ENCODE results near the gene OR6K6. TPM values are rescaled to one million over a fixed set of nuclear protein-coding genes. Genes with fewer than 3 reads are reported as not detected.
A peak's percentile ranks its signal among the peaks of the same experiment; 100 is the strongest.

Gene OR6K6
- total and polyA plus RNA-seq, 2 experiments from 2014 or later, result not detected

GRCh38 chr1:158794247-158794646 lies 39.7 kb downstream of the OR6K6 start:
- Histone ChIP-seq H3K36me3 (ENCODE audit: low read depth) (no peaks in the 10 kb centered on the region), H3K4me3 (no peak overlapping the region), H3K9ac (no peak overlapping the region), H3K27ac (no peak overlapping the region), H3K4me1 (ENCODE audit: insufficient read depth) (no peaks in the 10 kb centered on the region), H3K4me2 (ENCODE audit: unreplicated experiment) (no peak overlapping the region), H3K27me3 (replicated peaks; ENCODE audit: insufficient read depth) (no peaks in the 10 kb centered on the region), H4K20me1 (ENCODE audit: insufficient read depth) (no peaks in the 10 kb centered on the region), H3F3A (ENCODE audit: insufficient read depth) (no peaks in the 10 kb centered on the region), H3K9me2 (ENCODE audit: insufficient read depth) (no peaks in the 10 kb centered on the region), H2AFZ (no peak overlapping the region), H3K9me3 (ENCODE audit: low read depth) (no peaks in the 10 kb centered on the region), H3K79me2 (ENCODE audit: insufficient read depth) (no peaks in the 10 kb centered on the region)
- TF ChIP-seq EZH2phosphoT487 (IDR thresholded peaks at IDR 0.05; ENCODE audit: insufficient read depth, low read depth) (no peak), EZH2 (IDR thresholded peaks at IDR 0.05; ENCODE audit: insufficient read depth, poor library complexity, severe bottlenecking) (no peak)
- WGBS, 2 experiments (ENCODE audit: low coverage in 1 of 2, low lambda C conversion rate in 2 of 2, missing lambda C conversion rate in 2 of 2), result 20% methylated on average over 6 of the region's 6 CpGs
- in situ Hi-C loops (cut with MboI), result no loop called here
- no peak for DNase-seq

GRCh38 chr1:158798531-158798930 lies 44.0 kb downstream of the OR6K6 start:
- Histone ChIP-seq H3K27ac (no peak overlapping the region), H3F3A (ENCODE audit: insufficient read depth) (no peaks in the 10 kb centered on the region), H3K27me3 (replicated peaks; ENCODE audit: insufficient read depth) (no peaks in the 10 kb centered on the region), H3K36me3 (ENCODE audit: low read depth) (no peaks in the 10 kb centered on the region), H3K9me2 (ENCODE audit: insufficient read depth) (no peaks in the 10 kb centered on the region), H3K4me2 (ENCODE audit: unreplicated experiment) (no peak overlapping the region), H3K4me1 (ENCODE audit: insufficient read depth) (no peaks in the 10 kb centered on the region), H3K79me2 (ENCODE audit: insufficient read depth) (no peaks in the 10 kb centered on the region), H2AFZ (no peak overlapping the region), H3K9me3 (ENCODE audit: low read depth) (no peaks in the 10 kb centered on the region), H4K20me1 (ENCODE audit: insufficient read depth) (no peaks in the 10 kb centered on the region), H3K9ac (no peak overlapping the region), H3K4me3 (no peak overlapping the region)
- 11 to 18% methylated on average over 3 of the region's 3 CpGs for WGBS, 2 experiments (ENCODE audit: low coverage in 1 of 2, low lambda C conversion rate in 2 of 2, missing lambda C conversion rate in 2 of 2)
- in situ Hi-C loops (cut with MboI), result no loop called here
- peak; percentile 10 for DNase-seq
- TF ChIP-seq EZH2phosphoT487 (IDR thresholded peaks at IDR 0.05; ENCODE audit: insufficient read depth, low read depth) (no peak), EZH2 (IDR thresholded peaks at IDR 0.05; ENCODE audit: insufficient read depth, poor library complexity, severe bottlenecking) (no peak)

- Histone ChIP-seq H3K27me3 (replicated peaks; ENCODE audit: insufficient read depth) (no peaks in the 10 kb centered on the region), H3F3A (ENCODE audit: insufficient read depth) (no peaks in the 10 kb centered on the region), H3K4me2 (ENCODE audit: unreplicated experiment) (no peak overlapping the region), H3K9me2 (ENCODE audit: insufficient read depth) (no peaks in the 10 kb centered on the region), H3K9me3 (ENCODE audit: low read depth) (no peaks in the 10 kb centered on the region), H2AFZ (no peak overlapping the region), H3K4me1 (ENCODE audit: insufficient read depth) (no peaks in the 10 kb centered on the region), H3K27ac (no peak overlapping the region), H3K36me3 (ENCODE audit: low read depth) (no peaks in the 10 kb centered on the region), H4K20me1 (ENCODE audit: insufficient read depth) (no peaks in the 10 kb centered on the region), H3K4me3 (no peak overlapping the region), H3K9ac (no peak overlapping the region), H3K79me2 (ENCODE audit: insufficient read depth) (no peaks in the 10 kb centered on the region)
- in situ Hi-C loops (cut with MboI), result no loop called here
- TF ChIP-seq EZH2 (IDR thresholded peaks at IDR 0.05; ENCODE audit: insufficient read depth, poor library complexity, severe bottlenecking), result no peak
- TF ChIP-seq EZH2phosphoT487 (IDR thresholded peaks at IDR 0.05; ENCODE audit: insufficient read depth, low read depth), result no peak
- DNase-seq, result no peak
- 24 to 28% methylated on average over 4 of the region's 4 CpGs for WGBS, 2 experiments (ENCODE audit: low coverage in 1 of 2, low lambda C conversion rate in 2 of 2, missing lambda C conversion rate in 2 of 2)
Observed at GRCh38 chr1:158799689-158800088, 45.2 kb downstream of the OR6K6 start.

GRCh38 chr1:158800526-158800925 lies 46.0 kb downstream of the OR6K6 start:
- H3K27ac ChIP-seq, result no peak overlapping the region
- H3K9me3 ChIP-seq (ENCODE audit: low read depth), result no peaks in the 10 kb centered on the region
- no peaks in the 10 kb centered on the region for H3K79me2 ChIP-seq (ENCODE audit: insufficient read depth)
- no peaks in the 10 kb centered on the region for H3F3A ChIP-seq (ENCODE audit: insufficient read depth)
- 21 to 33% methylated on average over 2 of the region's 2 CpGs for WGBS, 2 experiments (ENCODE audit: low coverage in 1 of 2, low lambda C conversion rate in 2 of 2, missing lambda C conversion rate in 2 of 2)
- H3K4me2 ChIP-seq (ENCODE audit: unreplicated experiment), result no peak overlapping the region
- TF ChIP-seq EZH2 (IDR thresholded peaks at IDR 0.05; ENCODE audit: insufficient read depth, poor library complexity, severe bottlenecking) (no peak), EZH2phosphoT487 (IDR thresholded peaks at IDR 0.05; ENCODE audit: insufficient read depth, low read depth) (no peak)
- H3K9me2 ChIP-seq (ENCODE audit: insufficient read depth), result no peaks in the 10 kb centered on the region
- H4K20me1 ChIP-seq (ENCODE audit: insufficient read depth), result no peaks in the 10 kb centered on the region
- no peak overlapping the region for H3K9ac ChIP-seq
- H3K4me1 ChIP-seq (ENCODE audit: insufficient read depth), result no peaks in the 10 kb centered on the region
- DNase-seq, result no peak
- no peak overlapping the region for H3K4me3 ChIP-seq
- no peaks in the 10 kb centered on the region for H3K27me3 ChIP-seq (replicated peaks; ENCODE audit: insufficient read depth)
- no peaks in the 10 kb centered on the region for H3K36me3 ChIP-seq (ENCODE audit: low read depth)
- H2AFZ ChIP-seq, result no peak overlapping the region
- in situ Hi-C loops (cut with MboI), result no loop called here

- Histone ChIP-seq H3K9me2 (ENCODE audit: insufficient read depth) (no peaks in the 10 kb centered on the region), H3F3A (ENCODE audit: insufficient read depth) (no peaks in the 10 kb centered on the region), H3K4me2 (ENCODE audit: unreplicated experiment) (no peak overlapping the region), H3K79me2 (ENCODE audit: insufficient read depth) (no peaks in the 10 kb centered on the region), H3K27ac (no peak overlapping the region), H3K4me3 (no peak overlapping the region), H3K9ac (no peak overlapping the region), H3K9me3 (ENCODE audit: low read depth) (no peaks in the 10 kb centered on the region), H4K20me1 (ENCODE audit: insufficient read depth) (no peaks in the 10 kb centered on the region), H3K4me1 (ENCODE audit: insufficient read depth) (no peaks in the 10 kb centered on the region), H2AFZ (no peak overlapping the region), H3K36me3 (ENCODE audit: low read depth) (no peaks in the 10 kb centered on the region), H3K27me3 (replicated peaks; ENCODE audit: insufficient read depth) (no peaks in the 10 kb centered on the region)
- no peak for DNase-seq
- TF ChIP-seq EZH2phosphoT487 (IDR thresholded peaks at IDR 0.05; ENCODE audit: insufficient read depth, low read depth), result no peak
- TF ChIP-seq EZH2 (IDR thresholded peaks at IDR 0.05; ENCODE audit: insufficient read depth, poor library complexity, severe bottlenecking), result no peak
- in situ Hi-C loops (cut with MboI), result no loop called here
- WGBS, 2 experiments (ENCODE audit: low coverage in 1 of 2, low lambda C conversion rate in 2 of 2, missing lambda C conversion rate in 2 of 2), result 45 to 48% methylated on average over 1 of the region's 1 CpG
Observed at GRCh38 chr1:158801396-158801795, 46.9 kb downstream of the OR6K6 start.
